Activated CD4-positive, alpha-beta T cell treated with anti-CD3 and anti-CD28 coated beads for 1 hour (primary cell): ENCODE measurements around the gene UBN1.

Experiments
- DNase-seq: peaks from one replicate; pipeline ENCODE4 v3.0.0-alpha.2; 2020

UBN1 gene

GRCh38 chr16:4814542-4815173 lies 32.6 kb upstream of the UBN1 start:
- no peak for DNase-seq

- no peak for DNase-seq
These were observed 26.6 kb upstream of the UBN1 start for GRCh38 chr16:4820652-4821051.

GRCh38 chr16:4825196-4825595 lies 22.1 kb upstream of the UBN1 start:
- DNase-seq = no peak

- DNase-seq = no peak
These were observed 20.8 kb upstream of the UBN1 start for GRCh38 chr16:4826526-4826925.

GRCh38 chr16:4826980-4827379 lies 20.3 kb upstream of the UBN1 start:
- DNase-seq = no peak

- no peak for DNase-seq
These were observed 18.5 kb upstream of the UBN1 start for GRCh38 chr16:4828567-4829321.

- DNase-seq = no peak
These were observed 16.9 kb upstream of the UBN1 start for GRCh38 chr16:4830408-4830807.

- no peak for DNase-seq
These were observed 15.7 kb upstream of the UBN1 start for GRCh38 chr16:4831616-4832015.

- no peak for DNase-seq
These were observed 14.5 kb upstream of the UBN1 start for GRCh38 chr16:4832698-4833343.

- DNase-seq = no peak
These were observed 13.7 kb upstream of the UBN1 start for GRCh38 chr16:4833584-4833983.

- no peak for DNase-seq
These were observed 10.6 kb upstream of the UBN1 start for GRCh38 chr16:4836727-4837126.

GRCh38 chr16:4837733-4838501 lies 9.4 kb upstream of the UBN1 start:
- DNase-seq = no peak

- DNase-seq = no peak
These were observed 7.3 kb upstream of the UBN1 start for GRCh38 chr16:4839942-4840341.

GRCh38 chr16:4840984-4841383 lies 6.3 kb upstream of the UBN1 start:
- DNase-seq = no peak

- no peak for DNase-seq
These were observed 779 bp upstream of the UBN1 start for GRCh38 chr16:4846503-4846900.

- peak; percentile 19 for DNase-seq
These were observed 700 bp downstream of the UBN1 start for GRCh38 chr16:4847774-4848587.

GRCh38 chr16:4850211-4850610 lies 2.9 kb downstream of the UBN1 start:
- DNase-seq = no peak

GRCh38 chr16:4852221-4852872 lies 5.1 kb downstream of the UBN1 start:
- no peak for DNase-seq

- no peak for DNase-seq
These were observed 8.1 kb downstream of the UBN1 start for GRCh38 chr16:4855371-4855770.

GRCh38 chr16:4855804-4856203 lies 8.5 kb downstream of the UBN1 start:
- no peak for DNase-seq

- no peak for DNase-seq
These were observed 12.1 kb downstream of the UBN1 start for GRCh38 chr16:4859190-4859899.
